ENCODE measurements around the gene WDFY2.

The WDFY2 gene

DNA sequence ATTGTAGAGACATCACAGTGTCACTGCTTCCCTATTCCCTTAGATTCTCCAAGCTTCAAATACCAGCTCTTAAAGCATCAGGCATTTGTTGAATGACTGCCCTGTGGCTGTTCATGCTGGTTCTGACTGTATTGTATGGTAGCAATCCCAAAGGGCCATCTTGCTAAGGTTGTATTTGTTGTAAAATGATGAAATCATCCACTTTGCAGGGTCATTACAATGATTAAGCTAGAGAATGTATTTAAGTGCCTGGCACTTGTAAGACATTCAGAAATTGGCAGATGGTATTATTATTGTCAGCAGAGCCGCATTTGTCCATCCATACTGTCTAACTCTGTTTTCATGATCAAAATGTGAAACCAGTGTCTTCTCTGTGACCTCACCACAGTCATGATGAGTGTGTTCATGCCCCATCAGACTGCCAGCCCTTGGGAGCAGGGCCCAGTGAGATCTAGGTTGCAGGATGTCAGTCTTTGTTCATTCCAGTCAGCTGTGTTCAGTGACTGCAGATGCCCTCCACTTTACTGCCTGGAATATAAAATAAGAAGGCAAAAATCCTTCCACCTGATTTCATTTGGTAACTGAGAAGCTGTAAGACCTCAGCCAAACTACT is 133.6 kb downstream of the WDFY2 start:
- DNase-seq = no peak

DNA sequence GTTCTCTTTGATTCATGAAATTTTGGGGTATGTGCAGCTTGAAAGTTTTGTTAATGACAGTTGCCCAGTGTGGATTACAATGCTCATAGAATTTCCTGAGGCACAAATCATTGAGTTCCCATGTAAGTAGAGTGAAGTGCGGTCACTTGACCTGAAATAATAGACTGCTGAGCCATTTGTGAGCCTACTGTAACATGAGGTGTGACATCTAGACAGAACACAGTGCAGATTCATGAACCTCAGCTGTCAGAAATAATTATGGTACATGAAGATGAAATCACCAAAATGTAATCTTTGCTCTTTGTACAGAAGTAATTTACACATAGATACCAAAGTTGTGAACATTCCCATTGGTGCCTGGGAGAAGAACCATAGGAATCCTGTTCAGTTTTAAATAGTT is 135.1 kb downstream of the WDFY2 start:
- DNase-seq = no peak

DNA sequence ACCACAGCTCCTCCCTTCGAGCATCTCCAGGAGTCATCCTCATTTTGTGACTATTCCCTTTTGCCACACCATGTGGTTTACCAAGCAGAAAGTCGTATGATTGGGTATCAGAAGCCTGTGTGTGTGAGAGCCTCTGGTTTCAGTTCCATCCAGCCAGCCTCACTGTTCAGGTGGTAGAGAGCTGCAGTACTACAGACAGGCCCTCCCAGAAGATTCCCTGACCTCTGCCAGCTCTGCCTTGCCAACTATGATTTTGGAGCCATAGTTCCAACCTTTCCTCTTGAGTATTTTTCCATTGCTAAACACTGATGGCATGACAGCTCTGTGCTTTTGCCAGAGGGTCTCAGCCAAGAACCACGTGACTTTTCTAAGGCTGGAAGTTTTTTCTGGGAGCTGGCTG is 137.2 kb downstream of the WDFY2 start:
- DNase-seq = no peak

DNA sequence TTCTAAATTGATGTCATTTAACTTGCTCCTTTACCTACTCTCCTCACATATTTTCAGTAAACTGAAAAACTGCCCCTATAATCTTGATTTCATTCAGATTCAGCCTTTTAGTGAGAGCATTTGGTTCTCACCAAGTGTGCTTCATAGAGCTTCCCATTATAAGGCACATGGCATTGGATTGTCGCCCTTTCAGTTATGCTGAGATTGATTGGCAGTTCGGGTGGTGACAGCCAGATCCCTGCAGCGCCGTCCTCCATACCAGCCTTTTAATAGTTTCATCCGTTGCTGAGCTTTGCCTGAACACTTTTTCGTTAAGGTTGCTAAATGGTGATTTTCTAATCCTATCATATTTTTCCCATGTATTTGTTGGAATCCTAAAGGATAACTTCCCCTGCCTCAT is 139.3 kb downstream of the WDFY2 start:
- no peak for DNase-seq

DNA sequence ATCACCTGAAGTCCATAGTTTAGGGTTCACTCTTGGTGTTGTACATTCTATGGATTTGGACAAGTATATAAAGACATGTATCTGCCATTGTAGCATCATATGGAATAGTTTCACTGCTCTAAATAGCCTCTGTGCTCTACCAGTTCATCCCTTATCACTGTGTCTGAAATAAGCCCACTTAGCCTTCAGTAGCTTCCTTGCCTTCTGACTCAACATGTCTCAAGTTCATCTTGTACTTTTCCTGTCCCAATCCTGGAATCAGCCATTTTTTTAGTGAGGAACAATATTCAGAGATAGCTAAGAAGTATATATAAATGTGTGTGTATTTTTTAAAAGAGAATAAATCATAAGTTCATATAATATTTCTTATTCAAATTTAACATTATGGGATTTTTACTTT is 140.5 kb downstream of the WDFY2 start:
- no peak for DNase-seq

DNA sequence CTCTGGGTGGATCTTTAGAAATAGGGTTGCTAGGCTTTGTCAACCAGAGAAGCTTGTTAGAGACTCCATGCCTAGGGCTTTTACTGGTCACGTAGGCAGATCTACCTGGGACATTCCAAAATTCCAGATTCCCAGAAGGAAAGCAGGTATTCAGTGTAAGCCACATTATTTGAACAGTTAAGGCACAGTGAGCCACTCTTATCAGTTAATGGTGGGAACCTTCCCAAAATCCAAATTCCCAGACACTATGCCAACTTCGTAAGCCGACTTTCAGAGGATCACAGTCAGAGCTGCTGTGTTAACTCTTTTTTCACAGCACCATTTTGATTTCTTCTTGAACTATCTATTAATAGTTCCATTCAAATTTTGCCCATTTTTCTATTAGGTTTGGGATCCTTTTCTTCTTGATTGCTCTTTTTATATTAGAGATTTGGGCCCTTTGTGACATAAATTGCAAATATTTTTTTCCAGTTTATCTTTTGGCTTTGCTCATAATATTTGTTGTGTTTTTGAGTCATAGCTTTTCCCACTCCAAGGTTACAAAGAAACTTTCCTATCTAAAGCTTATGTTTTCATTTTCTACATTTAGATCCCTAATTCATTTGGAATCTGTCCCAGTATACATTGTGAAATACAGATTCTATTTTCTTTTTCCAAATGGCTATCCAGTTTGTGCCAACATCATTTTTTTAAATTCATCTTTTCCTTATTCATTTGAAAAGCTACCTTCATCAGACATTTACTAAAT is 142.4 kb downstream of the WDFY2 start:
- DNase-seq = no peak

DNA sequence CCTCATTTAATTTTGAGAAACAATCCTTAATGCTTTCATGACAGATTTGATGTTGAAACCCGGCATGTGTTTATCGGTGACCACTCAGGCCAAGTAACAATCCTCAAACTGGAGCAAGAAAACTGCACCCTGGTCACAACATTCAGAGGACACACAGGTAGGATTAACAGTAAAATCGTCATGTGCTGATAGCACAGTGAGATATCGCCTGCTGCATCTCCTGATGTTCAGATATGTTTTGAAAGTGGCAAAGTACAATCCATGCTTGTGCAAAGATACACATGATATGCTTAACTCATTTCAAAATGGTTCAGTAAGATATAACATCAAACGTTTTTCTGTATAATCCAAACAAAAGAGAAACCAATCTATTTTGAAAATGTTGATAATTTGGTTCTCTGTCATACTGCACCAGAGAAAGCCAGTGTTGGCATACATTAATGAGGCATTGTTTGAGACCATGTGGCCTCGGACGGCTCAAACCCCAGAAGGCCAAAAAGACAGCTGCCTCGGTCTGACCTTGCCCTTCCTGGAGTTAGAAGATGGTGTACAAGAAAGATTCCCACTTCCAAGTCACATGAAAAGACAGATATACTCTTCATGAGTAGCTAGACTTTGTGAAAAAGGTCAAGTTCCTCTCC is 143.5 kb downstream of the WDFY2 start:
- DNase-seq = no peak

DNA sequence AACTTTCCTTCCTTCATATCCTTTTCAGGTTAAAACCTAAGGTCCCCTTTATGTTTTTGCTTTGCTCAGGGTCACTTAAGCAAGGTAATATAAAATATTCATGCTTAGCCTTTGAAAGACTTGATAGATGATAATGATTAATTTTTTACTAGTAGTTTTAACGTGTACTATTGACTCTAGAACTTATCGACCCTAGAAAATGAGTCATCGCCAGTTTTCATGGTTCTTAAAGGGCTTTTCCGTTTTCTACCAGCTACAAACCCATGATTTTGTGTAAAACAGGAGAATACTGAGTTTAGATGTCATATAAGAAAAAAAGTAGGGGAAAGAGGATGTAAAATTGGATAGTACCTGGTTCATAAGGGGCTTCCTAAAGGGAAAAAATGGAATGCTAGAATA is 144.0 kb downstream of the WDFY2 start:
- DNase-seq = no peak

DNA sequence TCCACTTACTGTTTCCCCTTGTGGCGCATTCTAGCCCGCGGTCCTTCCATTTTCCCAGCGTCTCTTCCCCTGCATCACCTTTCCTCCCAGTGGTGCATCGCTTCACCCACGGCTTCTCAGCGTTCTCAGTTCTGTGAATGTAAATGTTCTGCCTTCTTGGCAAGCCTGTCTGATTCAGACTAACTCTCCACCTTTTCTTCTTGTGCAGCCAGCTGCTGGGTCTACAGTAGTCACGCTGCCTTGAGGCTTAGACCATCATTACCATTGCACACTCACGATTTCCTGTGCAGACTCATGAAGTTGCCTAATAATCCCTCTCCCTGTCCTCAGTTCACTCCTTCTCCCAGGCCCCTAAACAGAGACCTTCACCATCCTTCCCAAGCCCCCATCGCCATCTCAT is 144.7 kb downstream of the WDFY2 start:
- no peak for DNase-seq

DNA sequence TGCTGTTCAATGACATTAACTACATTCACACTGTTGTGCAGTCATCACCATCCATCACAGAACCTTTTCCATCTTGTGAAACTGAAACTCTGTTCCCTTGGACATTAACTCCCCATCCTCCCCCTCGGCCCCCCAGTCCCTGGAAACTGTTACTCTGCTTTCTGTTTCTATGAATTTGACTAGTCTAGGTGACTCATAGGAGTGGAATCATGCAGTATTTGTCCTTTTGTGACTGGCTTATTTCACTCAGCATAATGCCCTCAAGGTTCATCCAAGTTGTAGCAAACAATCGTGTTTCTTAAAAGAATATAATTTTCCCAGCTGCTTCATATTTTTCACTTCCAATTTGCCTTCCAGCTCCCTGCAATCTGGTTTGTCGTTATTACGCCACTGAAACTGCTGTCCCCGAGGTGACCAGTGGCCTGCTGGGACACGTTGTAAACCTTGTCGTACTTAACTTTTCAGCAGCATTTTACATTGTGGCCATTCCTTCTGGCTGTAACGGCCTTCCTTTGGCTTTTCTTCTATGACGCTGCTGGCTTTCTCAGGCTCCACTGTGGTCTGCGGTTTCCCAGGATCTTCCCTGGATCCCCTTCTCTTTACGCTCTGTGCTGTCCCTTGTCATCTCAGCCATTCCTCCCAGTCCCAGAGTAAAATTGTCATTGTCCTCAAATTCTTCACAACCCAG is 145.7 kb downstream of the WDFY2 start:
- DNase-seq = no peak

DNA sequence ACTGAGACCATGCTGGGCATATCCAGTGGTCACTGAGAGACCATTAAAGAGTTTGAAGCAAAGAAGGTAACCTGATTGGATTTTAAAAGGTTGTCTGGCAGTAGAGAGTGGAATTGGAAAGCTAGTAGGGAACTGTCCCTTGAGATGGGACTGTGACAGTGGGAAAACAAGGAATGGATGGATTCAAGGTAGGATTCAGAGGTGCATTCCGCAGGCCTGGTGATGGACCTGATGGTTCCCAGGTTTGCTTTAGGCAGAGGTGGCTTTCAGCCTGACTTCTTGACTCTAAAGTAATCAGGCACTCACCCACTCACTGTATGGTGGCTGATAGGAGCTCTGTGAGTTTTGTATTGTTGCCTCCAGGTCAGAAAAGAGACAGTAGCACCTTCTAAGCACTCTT is 146.7 kb downstream of the WDFY2 start:
- no peak for DNase-seq

DNA sequence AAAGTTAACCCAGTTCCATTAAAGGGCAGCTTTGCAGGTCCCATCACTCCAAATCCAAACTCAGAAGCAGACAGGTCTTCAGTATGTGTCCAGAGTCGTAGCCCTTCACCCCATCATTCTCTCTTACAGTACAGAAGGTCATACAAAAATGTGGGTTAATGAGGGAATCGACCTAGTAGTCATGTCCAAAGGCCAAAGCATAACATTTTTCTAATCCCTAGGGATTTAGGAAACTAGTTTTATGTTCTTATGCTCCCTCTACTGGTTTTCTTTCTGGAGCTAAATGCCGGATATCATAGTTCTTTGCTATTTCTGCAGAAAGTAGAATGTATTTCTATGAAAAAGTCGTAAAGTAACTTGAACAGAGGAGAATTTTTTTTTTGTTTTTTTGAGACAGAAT is 147.5 kb downstream of the WDFY2 start:
- DNase-seq = no peak

DNA sequence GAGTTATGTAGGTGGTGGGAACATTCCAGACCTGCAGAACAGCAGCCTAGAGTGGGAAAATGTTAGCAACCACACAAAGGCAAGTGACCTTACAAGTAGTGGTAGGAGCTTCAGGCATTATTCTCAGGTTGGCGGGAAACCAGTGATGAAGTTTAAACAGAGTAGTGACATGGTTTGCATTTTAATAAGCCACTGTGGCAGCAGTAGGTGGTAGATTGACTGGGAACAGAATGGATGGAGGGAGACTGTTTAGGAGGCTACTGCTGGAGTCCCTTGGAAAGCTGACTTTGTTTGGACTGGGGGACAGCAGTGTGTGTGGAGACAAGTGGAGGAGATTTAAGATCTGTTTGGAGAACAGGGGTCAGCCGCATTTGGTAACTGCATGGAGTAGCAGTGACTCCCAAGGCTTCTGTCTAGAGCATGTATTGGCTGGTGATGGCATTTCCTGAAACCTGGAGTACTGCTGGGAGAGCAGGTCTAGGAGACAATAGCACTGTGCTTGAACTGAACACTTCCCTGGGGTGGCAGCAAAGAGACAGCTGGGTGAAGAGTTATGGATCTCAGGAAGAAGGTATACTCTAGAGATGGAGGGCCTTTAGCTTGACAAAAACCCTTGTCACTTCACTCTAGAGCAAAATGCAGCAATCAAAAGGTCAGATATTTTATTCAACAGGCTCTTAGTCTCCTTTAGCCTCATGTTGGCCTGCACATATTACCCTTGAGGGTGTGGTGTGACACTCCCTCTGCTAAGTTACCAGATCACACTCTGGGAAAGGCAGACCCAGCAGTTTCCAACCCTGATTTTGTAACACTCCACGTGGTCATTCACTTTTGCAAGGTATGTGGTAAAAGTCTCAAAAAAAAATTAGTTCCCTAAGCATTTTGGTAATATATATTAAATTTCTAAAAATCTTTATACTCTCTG is 149.4 kb downstream of the WDFY2 start:
- DNase-seq = peak; percentile 43

DNA sequence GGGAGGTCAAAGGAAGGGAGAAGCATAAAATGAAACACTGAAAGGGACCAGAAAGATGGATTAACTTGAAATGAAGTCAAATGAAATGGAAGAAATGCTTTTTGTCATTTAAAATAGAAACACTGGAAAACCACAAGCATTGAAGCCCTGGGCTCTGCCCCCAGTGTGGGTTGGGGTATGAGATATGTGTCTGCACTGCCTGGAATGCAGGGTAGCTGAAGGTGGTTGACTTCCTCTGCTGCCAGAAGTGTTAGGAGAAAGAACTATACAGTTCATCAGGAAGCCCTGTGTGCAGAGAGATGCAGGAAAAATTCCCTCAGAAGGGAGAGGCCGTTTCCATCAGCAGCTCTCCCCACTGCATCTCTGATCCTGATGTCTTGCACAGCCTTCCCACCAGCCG is 150.5 kb downstream of the WDFY2 start:
- no peak for DNase-seq

DNA sequence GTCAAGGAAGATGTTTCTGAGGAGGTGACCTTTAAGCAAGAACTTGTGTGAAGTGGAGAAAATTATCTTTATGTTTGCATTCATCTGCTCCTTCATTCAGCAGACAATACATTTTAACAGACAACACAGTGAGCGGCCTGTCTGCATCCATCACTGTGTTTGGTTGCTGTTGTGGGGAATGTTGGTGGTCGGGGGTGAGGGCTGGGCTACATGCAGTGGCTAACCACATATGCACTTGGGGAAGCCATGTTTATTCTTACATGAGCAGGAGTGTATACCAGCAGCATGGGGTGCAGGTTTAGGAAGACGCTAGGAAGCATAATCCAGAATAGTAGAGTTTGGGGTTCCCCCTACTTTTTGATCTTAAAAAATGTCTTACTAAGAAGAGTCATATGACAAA is 153.3 kb downstream of the WDFY2 start:
- no peak for DNase-seq

DNA sequence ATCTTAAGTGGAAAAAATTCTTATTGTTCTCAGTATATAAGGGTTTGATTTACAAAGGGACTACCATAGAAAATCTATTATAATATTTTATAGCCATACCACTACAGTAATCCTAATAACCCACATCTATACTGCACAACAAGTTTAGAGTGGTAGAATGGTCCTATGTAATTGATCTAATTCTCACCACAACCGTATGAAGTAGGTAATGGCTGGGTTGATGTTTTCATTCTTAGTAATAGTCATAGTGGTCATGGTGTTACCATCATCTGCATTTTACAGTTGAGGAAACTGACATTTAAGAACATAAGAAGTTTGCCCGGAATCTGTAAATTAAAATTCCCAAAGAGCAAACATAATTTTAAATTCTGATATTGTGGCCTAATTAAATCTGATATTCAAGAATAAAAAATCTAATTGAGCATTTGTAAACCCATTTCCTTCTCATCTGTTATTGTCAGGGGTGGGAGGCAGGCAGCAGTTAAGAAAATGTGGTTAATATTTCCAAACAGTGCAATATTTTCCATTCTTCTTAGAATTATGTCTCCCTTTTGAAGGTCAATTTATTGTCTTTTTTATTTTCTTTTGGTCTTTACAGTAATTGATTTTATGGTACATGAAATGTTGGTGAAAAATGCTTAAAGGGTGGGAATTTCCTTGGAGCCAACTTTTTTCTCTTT is 154.1 kb downstream of the WDFY2 start:
- DNase-seq = no peak

DNA sequence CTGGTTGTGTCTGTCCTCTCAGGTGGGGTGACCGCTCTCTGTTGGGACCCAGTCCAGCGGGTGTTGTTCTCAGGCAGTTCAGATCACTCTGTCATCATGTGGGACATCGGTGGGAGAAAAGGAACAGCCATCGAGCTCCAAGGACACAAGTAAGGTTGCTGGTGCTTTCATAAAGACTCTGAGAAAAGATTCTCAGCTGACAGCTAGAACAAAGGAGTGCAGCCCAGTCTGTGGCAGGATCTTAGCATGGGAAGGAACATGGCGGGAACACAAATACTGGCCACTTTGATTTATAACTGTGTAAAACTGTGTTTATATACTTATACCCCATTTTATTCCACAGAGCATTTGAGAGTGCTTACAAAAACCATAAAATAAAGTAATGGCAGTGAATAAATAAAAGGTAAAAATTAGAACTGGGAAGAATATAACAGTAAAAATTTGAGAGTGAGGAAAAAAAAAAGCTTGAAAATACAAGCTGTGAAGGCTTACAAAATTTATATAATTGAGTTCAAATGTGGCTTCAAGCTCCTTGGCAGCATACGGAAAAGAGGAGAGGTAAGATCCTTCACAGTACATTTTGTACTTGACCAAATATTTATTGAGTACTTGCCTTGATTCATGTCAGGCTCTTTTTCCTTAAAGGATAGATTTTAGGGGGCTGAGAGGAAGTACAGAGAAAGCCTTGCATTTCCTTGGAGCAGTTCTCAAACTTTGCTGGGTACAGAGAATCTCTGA is 154.9 kb downstream of the WDFY2 start:
- DNase-seq = no peak

DNA sequence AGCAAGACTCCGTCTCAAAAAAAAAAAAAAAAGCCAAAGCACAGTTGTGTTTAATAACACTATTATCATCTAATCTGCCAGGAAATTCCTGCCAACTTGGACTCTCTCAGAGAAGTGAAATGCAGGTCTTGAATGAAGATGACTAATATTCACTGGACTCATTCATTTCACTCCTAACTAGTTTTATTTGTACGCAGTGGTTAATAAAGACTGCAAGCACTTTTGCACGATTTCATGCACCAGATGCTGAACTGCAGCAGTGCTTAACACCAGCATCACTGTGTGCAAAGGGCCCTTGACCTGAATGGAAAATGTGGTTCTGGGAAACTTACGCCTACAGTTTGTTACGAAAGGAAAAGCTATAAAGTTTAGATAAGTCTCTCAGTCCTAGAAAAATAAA is 156.4 kb downstream of the WDFY2 start:
- no peak for DNase-seq

DNA sequence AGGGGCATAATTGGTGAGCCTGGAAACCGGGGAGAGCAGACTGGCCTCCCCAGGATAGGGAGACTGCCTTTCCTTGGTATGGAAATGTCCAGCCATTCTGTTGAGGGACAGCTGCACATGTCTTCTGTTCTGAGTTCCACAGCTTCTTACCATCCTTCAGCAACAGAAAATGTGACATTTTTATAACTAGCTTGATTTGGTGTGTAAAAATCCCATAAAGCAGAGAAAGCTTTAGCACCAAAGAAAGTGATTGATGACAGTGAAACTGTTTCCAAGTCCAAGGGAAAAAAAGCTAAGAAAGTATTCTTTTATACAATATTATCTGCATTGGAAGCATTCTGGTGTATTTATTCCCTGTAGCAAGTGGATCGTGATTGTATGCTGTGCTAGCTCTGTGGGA is 157.8 kb downstream of the WDFY2 start:
- no peak for DNase-seq

DNA sequence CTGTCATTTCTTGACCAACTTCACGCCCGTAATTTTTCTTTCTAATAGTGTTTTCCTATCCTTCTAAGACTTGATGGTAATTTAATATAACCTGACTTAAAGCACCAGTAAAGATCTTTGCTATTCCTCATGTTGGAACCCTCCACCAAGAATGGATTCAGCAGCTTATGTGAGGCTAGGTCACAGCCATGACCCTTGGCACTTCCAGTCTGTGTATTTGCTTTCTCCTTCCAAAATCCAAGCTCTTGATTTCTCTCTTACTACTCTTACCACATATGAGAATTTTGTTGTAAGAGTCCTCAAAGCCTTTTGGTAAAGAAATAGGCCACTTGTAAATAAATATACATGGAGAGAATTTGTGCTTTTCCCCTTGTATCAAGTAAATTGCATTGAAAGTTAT is 158.3 kb downstream of the WDFY2 start:
- DNase-seq = no peak

DNA sequence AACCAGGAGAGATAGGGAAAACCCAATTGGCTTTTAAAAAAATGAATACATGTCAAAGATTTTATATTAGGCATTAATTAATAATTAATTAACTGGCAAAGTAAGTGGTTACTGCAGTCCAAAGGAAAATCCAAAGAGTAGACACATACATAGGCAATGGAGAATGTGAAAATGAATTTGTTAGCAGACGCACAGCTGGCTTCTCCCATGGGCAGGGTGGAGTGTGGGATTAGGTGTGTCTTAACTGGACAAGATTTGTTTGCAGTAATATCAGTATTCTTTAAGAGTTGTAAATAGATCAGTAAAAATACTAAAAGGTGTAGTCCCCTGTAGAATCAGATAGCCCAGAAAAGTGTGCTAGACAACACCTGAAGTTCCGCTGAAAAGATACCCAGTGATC is 161.0 kb downstream of the WDFY2 start:
- no peak for DNase-seq

DNA sequence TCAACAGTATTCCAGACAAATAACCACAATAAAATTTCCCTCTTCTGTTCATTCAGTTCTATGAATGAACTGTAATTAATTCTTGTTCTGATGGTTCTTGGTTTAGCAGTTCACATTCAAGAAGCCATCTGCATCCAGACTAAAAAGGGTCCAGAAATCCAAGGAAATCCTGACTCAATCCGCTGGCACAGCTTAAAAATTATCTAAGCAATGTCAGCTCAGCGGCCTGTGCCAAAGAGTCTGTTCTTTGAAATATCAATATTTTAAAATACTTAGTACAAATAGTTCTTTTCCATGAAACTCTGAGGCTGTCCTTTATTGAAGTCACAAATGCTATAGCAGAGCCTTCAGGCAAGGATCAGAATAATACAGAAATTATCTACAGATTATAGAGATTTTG is 162.5 kb downstream of the WDFY2 start:
- DNase-seq = no peak

Measured in GF-D8 (cell line).